Fibroblast of skin of right quadriceps (primary cell): ENCODE data around the gene CCN5.
A peak's percentile ranks its signal among the peaks of the same experiment; 100 is the strongest.
"Not testable (repeated sequence)": the region's sequence is repeated elsewhere in the genome, so short reads cannot be mapped to it uniquely, and the experiment has no call there.

ENCODE experiments used
- DNase-seq: peaks from one replicate; pipeline ENCODE4 v3.0.0-alpha.2; 2013

The CCN5 gene

DNA sequence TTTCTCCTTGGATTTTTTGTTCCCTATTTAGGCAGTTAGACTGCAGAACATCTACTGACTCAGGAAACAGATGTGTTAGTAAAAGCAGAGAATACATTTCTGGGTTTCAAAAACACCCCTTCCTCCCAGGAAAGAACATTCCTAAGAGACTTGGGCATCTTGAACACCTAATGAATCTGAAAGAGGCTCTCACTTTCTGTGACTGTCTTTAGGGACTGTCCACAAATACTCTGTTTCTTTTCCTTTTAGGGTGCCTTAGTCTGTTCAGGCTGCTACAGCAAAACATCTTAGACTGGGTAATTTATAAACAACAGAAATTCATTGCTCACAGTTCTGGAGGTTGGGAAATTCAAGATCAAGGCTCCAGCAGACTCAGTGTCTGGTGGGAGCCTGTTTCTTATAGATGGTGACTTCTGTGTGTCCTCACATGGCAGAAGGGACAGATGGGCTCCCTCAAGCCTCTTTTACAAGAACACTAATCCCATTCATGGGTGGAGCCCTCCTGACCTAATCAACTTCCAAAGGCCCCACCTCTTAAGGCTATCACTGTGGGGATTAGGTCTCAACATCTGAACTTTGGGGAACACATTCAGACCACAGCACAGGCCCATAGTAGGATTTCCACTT, 19.4 kb upstream of the CCN5 start:
- DNase-seq: peak; percentile 80

GRCh38 chr20:44696315-44696714, 18.9 kb upstream of the CCN5 start:
- no peak for DNase-seq

DNA sequence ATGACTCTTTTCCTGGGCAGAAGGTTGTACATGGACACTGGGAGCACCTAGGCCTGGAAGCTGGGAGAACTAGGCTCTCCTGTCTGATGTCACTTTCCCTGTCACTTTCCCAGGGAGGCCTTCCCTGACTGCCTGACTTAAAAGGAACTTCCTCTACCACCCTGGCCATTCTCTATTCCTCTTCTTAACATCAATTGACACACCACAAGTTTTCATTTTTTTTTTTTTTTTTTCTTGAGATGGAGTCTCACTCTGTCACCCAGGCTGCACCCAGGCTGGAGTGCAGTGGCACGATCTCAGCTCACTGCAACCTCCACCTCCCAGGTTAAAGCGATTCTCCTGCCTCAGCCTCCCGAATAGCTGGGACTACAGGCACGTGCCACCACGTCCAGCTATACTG, 18.1 kb upstream of the CCN5 start:
- DNase-seq: not testable (repeated sequence)

DNA sequence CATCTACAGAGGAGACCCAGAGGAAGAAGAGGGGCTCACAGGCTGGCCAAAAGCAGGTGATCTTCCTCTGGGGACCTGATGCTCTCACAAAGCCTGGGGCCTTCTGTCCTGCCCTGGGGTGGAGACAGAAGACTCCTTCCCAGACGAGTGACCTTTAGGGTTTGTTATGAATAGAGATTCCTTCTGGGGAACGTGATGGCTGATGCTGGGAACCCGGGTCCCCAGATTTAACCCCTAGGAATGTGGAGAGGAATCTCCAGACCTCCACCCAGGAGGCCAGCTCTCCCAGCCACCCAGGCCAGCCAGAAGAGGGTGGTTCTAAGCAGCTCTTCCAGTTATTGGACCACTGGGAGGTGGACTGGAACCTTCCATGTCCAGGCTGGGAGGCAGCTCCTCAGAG, 16.8 kb upstream of the CCN5 start:
- DNase-seq: no peak

DNA sequence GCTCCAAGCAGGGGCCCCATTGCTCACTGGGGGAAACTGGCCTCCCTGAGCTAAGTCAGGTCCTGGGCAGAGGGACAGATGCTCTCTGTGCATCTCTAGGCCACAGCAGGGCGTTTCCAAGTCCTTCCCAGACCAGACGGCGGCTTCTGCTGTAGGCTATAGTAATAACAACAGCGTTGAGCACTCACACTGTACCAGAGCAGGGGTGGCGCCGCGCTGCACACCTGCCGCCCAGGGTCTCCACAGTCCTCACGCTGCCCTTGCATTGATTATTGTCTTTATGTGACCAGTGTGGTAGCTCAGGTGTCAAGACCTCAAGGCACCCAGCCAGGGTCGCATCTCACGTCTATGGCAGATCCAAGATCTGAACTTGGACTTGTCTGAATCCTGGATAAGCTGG, 14.9 kb upstream of the CCN5 start:
- no peak for DNase-seq

- DNase-seq: peak; percentile 54
These were observed 13.9 kb upstream of the CCN5 start for GRCh38 chr20:44701118-44701857.

GRCh38 chr20:44701858-44702256, 13.3 kb upstream of the CCN5 start:
- no peak for DNase-seq

- DNase-seq: peak; percentile 79
These were observed 12.4 kb upstream of the CCN5 start for GRCh38 chr20:44702776-44703175.

DNA sequence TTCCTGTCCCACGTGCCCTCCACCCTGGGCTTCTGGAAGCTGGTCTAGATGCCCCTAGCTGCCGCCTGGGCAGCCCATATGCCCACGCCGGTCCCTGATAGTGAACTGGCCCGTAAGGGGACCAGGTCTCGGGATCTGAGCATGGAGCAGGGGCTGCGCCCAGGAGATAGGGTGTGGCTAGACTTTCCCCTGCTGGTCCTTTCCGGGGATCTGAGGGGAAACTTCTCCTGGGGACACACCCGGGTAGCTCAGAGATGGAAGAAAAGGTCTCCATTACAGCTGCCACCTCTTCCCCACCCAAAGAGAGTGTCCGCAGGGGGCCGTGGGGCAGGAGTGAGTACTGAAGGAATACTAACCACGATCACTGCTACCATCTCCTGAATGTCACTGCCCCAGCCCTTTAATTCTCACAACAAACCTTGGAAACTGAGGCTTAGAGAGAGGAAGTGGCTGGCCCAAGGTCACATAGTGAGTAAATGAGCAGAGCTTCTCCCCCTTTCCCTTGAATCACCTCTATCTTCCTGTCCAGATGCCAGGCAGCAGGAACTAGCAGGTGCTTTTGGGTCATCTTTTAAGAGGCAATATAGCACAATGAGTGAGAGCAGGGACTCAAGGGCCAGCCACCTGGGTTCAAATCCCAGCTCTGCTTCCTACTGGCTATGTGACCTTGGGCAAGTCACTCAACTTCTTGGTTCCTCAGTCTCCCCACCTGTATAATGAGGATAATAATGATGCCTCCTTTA, 11.8 kb upstream of the CCN5 start:
- no peak for DNase-seq

DNA sequence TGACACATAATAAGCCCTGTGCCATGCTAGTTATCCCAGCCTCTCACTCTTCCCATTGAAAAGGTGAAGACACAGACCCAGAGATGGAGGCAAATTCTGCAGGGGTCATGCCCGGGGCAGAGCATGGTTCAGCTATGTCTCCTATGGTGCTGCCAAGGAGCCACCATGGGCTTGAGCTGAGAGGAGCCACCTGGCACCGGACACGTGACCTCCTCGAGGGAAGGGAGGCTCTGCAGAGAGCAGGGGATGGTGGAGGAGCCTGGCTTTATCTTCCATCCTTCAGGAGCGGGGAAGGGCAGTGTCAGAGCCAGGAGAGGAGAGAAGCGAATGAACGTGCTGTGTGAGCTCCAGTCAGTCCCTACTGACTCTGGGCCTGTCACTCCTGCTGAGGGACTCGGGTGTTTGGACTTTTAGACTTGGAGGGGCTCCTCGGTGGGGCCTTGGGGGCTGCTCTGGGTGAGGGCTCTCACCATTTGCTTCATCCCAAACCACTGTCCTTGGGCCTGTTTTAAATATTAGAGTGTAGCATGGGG, 11.1 kb upstream of the CCN5 start:
- no peak for DNase-seq

GRCh38 chr20:44704551-44704971, 10.6 kb upstream of the CCN5 start:
- peak; percentile 84 for DNase-seq

DNA sequence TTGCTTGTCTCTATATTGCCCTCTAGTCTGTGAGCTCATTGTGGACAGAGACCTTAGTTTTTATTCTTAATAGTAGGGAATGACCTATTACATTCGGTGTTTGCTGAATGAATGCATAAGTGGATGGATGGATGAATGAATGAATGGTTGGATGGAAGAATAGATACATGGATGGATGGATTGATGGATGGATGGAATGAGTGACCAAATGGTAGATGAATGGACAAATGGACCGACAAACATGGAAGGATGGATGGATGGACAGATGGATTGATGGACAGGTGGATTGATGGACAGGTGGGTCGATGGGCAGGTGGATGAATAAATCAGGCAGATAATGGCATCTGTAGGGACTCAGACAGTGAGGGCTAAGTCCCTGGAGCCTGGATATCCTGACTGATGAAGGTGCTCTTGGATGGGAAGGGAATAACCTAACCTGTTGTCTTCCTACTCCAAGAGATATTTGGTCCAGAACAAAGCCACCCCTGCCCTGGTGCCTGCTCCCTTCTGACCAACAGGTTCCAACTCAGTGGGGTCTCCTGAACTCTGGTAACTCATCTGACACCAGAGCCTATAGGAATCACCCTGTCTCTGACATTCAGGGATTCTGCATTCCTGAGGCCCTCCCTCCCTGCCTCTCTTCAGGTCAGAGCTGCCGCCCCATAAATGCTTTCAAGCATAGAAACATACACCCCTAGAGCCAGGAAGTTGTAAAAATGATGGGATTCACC, 9.6 kb upstream of the CCN5 start:
- no peak for DNase-seq

GRCh38 chr20:44706301-44707017, 8.7 kb upstream of the CCN5 start:
- DNase-seq: peak; percentile 85

DNA sequence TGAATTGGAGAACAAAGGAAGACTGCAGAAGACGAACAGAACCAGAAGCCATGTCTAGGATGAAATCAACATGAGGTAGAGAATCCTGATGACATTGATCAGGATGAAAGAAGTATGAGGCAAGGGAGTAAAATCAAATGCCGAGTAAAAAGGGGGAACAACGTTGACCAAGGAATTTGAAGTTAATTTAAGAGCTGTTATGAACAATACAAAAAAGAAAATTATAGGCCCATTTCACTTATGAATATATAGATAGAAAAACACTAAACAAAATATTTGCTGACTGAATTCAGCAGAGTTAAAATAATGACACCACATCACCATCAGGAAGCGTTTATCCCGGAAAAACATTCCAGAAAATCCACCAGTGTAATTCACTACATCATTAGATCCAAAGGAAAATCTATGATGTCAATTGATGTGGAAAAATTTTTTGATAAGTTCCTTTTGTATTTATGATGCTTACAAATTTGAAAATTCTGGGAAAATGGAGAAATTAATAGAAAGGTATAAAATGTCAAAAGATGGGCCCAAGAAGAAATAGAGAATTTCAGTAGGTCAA, 8.1 kb upstream of the CCN5 start:
- DNase-seq: no peak

DNA sequence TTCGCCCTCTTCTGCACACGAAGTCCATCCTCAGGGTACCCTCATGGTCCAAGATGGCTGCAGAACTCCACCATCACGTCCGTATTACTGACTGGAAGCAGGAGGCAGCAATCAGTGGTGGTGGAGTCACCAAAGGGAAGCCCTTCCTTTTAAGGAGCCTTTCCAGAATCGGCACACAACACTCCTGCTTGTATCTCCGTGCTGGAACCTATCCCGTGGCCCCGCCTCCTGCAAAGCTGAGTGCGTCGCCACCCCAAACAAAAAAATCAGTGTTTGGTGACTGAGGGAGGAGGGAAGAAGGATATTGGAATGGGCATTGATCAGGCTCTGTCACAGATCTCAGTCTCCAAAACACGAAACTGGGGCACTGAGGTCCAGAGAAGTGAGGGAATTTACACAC, 5.8 kb upstream of the CCN5 start:
- DNase-seq: no peak

- DNase-seq: no peak
These were observed 5.4 kb upstream of the CCN5 start for GRCh38 chr20:44709797-44710196.

GRCh38 chr20:44711237-44711636, 3.9 kb upstream of the CCN5 start:
- no peak for DNase-seq

DNA sequence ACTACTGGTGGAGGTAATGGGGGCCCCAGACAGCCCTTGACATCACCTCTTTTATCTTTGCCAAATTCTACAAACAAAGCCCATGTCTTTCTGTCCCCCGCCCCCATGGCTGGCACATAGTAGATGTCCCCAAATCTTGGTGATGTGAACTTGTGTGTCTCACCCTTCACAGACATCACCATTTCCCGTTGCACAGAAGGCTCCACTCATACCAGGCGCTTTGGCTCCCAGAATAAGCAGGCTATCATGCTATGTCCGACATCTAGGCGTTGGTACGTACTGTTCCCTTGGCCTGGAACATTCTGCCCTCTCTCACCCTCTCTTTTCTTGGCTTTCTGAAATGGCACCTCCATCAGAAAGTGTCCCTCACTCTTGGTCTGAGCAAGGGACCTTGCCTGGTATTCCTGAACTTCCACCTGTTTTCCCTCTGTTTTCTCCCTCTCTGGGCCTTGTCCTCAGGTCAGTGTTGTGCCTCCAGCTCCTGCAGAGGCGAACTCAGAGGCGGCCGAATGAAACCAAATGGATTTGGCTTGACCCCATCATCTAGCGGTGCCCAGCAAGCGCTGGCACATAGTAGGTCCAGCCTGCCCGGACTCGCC, 968 bp upstream of the CCN5 start:
- DNase-seq: no peak

DNA sequence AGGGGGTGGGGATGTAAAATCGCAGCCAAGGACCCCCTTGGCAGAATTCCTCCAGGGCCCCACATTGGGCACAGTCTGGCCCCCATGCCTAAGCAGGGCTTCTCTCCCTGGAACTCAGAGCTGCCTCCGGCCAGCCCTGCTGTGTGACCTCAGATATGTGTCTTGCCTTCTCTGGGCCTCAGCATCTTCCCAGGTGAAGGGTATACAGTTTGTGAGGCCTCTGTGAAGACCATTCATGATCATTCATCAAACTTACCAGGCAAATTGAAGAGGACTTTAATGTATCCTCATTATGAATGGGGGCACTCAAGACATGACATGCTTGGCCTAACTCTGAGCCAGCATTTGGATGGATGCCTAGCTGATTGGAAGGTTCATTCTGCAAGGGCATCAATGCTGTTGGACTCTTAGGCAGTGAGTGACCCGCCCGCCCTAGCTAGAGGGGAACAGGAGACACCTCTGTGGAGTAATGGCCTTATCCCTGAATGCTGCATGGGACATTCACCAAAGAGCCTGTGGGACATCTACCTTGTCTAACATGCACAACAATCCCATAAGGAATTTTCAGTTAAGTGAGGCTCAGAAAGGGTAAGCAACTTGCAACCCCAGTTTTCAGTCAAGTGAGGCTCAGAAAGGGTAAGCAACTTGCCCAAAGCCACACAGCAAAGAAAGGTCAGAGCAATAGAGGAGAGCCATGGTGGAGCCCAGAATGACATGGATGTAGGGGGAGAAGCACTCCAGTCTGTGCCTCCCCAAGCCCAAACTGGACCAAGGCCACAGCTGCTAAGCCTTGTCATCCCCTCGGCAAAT, 535 bp downstream of the CCN5 start:
- DNase-seq: no peak

DNA sequence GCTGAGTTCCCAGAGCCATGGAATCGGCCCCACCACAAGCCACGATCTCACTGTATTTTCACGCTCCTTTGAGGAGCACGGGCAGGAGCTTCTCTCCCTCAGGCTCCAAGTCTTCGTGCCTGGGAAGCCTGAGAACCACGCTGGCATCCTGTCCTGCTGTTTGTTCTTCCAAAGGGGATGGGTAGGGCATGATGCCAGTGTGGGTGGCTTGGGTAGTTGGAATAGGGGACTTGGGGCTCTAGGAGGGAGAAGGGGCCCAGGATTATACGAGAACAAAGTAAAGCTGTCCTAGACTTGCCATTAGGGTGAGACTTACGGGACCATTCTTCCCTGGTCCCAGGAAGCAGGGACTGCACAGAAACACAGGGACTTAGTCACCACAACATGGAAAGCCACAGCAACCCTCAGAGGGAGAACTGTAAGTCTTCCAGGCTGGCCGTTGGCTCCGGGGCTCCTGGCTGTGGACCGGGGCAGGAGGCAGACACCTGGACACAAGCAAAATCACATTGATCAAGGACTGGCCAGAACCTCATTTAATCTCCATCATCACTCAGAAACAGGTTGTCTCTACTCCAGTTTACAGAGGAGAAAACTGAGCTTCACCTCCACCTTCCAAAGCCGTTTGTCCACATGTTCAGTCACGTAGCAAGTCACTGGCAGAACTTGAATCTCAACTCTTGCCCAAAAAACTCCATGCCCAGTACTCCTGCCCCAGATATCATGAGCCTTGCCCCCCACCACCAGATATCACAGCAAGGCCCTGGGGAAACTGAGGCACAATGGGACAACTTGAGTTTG, 1.3 kb downstream of the CCN5 start:
- DNase-seq: no peak
